Stimulated activated CD8-positive, alpha-beta memory T cell treated with anti-CD3 and anti-CD28 coated beads, Interleukin-12 subunit alpha, Interleukin-12 subunit beta, amount 100 ng/mL, for 24 hours (primary cell): ENCODE data around the gene FAM20C.
"Not testable (repeated sequence)": the region's sequence is repeated elsewhere in the genome, so short reads cannot be mapped to it uniquely, and the experiment has no call there.

Experiments
- DNase-seq: peaks from one replicate; pipeline ENCODE4 v3.0.0-alpha.2; 2020; ENCODE audit errors: extremely low read depth

The FAM20C gene

DNA sequence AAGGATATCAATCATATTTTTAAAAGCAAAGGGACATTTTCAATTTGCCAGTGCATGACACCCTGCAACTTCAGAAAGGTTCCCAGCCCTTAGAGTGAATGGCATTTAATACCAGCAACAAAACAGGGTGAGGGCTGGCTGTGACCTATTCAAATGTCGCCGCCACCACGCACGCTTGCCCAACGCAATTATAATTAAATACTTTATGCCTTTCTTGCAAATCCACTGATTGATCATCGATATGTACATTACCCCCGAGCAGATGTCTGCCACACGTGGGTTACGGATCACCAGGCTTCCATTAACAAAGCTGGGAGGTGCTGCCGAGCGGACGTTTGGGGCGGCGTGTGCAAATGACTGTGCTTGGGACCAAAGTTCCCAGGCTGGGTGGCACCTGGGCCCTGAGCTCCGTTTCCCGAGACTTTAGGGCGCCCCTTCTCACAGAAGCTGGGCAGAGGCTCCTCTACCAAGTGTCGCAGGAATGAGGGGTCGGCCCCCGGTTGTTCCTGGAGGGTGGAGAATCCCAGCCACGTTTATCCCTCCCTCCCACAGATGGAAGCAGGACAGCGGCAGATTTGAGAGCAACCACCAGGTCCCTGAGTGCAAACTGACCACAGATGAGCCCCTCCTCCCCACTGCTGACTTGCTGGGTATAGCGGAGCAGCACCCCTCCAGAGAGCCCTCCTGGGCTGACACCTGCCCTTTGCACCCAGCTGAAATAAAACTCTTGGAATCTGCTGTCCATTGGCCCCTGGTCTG, 101.5 kb downstream of the FAM20C start:
- DNase-seq, result no peak

DNA sequence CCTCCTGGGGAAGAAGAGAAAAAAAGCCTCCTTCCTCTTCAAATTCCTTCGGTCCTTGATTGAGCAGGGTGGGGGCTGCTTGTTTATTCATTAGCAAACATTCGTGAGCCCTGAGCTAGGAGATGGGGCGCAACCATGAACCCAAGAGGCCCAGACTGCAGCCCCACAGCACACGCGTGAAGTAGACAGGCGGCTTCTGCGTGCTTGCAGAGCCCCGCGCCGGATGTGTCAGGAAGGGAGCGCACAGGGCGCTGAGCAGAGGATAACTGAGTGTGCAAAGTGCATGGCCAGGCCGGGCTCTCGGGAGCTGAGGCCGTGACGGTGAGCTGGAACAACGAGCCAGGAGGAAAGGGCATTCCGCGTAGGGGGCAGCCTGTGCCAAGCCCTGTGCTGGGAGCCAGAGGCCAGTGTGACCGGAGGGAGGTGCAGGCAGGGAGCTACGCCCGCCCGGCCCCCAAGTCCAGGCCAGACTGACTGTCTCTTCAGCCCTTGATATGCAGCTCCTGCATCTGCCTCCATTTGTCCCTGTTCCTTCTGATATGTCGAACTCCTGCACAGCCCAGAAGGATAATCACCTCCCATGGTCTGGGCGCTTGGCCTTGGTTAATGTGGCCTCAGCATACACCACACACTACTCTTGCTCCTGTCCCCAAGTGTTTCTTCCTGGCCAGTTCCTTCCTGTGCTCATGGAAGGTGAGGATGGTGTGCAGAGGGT, 102.2 kb downstream of the FAM20C start:
- DNase-seq, result no peak

DNA sequence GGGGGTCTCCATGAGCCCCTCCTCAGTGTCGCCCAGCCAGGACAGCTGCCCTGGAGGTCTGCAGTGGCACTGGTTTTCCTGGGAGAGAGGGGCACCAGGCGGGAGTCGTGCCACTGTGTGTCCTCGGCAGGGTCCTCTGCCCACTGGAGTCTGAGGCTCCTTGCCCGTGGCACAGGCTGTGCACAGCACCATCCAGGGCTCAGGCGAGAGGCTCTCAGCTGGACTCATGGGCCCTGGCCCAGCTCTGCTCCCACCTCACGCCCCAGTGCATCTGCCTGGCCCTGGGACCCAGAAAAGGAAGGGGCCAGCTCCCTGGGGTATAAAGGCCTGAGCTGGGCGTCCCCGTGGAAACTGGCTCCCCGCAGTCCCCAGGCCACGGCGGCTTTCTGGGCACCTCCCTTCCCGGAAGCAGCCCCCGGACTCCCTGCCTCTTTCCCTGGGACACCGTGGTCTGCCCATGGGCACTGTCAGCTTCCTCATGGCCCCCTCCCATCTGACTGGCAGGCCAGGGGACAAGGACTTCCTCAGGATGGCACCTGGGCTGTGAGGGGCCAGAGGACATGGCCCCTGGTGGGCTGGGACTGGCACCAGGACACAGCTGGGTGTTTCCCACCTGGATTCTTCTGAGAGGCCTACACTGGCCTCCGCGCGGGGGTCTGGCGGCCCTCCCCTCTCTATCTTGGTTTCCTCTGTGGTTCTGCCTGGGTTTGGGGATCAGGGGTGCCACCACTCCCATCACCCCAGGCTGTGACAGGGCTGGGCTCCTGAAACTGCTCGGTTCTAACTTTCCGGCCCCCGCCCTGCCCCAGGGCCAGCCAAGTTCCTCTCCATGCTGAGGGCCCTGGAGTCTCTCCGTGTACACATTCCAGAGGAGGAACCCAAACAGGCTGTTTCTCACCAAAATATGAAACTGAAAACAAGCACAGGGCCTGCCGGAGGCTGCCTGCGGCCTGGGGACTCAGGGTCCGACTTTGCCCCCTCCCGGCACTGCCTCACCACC, 103.1 kb downstream of the FAM20C start:
- DNase-seq, result no peak

DNA sequence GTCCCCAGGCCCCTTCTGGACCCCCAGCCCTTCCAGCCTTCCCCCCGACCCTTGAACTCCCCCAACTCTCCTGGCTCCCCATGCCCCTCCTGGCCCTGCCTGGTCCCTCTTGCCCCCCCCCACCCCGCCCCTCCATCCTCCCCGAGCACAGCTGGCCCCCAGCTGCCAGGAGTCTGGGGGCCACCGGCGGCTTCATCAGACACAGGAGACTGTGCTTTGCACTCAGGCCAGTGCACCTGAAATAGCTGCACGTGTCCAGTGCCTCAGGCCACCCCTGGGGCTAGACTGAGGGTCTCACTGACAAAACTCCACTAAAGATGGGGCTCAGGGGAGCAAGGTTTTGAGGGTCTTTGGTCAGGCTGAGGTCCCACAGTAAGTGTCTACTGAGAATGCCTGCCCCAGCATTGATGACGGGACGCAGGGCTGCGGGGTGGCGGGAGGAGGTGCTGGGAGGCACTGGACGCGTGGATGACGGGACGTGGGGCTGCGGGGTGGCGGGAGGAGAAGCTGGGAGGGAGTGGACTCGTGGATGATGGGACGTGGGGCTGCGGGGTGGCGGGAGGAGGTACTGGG, 104.1 kb downstream of the FAM20C start:
- DNase-seq, result no peak

DNA sequence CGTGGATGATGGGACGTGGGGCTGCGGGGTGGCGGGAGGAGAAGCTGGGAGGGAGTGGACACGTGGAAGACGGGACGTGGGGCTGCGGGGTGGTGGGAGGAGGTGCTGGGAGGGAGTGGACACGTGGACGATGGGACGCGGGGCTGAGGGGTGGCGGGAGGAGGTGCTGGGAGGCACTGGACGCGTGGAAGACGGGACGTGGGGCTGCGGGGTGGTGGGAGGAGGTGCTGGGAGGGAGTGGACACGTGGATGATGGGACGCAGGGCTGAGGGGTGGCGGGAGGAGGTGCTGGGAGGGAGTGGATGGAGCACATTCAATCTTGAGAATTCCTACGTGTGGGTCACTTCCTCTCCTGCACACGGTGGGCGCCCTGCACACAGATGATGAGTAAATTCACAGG, 104.8 kb downstream of the FAM20C start:
- DNase-seq, result not testable (repeated sequence)

DNA sequence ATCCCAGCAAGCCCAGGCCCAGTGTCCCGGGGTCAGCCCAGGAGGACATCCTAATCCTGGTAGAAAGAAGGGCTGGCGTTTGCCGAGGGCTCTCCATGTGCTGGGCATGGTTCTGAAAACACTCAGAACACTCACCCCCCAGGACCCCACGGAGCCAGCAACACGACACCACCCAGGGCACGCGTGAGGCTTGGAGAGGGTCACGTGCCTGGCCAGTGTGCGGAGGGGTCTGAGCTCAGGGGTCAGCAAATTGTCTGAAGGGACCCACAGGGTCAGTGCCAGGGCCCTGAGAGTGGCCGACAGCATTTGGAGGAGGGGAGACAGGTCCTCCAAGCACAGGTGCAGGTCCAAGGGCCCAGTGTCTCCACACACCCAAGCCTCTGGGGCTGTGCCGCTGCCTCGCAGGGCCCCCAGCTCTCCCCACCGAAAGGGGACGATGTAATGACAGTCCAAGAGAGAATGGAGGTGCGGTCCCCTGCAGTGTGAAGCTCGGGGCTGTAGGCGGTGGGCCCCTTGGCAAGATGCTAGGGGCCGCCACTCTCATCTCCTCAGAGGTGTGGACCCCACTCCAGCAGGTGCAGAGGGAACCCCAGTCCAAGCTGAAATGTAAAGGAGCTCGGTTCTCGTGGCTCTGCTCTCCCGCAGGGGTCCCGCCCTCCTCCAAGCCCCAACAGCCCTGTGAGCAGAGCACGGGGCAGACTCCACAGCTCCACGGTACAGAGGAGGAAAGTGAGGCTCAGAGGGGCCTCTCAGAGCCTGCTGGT, 105.4 kb downstream of the FAM20C start:
- no peak for DNase-seq

DNA sequence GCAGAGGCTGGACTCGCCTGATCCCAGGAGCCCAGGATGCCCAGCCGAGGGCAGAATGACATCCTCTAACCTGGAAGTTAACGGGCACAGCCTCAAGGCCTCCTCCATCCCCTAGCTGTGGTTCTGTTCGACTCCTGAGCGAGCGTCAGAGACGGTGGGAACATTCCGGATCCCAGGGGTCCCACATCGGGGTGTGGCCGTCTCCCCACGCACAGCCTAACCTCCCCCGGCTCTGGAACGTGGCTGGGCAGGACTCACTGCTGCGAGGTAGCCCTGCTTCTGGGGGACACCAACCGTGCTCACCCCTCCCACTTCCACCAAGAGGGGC, 106.0 kb downstream of the FAM20C start:
- no peak for DNase-seq

DNA sequence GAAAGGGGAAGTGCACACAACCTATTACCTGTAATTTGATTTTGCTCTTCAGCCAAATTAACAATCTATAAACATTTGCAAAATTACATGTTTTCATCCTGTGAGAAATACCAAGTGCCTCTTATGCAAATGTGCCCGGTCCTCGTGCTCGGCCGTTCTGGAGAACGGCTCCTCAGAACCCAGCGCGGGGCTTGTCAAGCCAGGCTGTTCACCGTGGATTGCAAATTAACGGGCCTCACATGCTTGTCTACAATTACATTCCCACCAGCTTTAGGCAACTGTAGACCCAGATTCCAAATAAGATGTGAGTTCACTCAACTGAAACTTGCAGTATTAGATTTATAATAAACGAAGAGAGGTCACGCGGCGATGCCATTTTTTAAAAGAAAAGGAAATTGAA, 106.4 kb downstream of the FAM20C start:
- no peak for DNase-seq

DNA sequence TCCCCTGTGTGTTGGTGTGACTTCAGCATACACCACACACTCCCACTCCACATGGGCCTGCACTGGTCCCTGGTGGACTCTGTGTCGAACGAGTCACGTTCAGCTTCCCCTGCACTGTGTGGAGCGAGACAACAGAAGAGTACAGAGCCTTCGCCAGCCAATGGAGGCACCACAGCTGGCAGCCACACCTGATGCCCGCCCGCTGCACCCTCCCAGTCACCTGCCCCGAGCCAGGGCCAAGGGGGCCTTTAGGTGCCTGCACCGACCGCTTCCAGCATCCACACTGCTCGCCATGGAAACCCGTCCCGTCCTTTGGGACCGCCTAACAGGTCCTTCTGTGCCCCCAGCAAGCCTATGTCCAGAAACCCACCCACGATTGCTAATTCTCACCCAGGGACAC, 106.8 kb downstream of the FAM20C start:
- no peak for DNase-seq

DNA sequence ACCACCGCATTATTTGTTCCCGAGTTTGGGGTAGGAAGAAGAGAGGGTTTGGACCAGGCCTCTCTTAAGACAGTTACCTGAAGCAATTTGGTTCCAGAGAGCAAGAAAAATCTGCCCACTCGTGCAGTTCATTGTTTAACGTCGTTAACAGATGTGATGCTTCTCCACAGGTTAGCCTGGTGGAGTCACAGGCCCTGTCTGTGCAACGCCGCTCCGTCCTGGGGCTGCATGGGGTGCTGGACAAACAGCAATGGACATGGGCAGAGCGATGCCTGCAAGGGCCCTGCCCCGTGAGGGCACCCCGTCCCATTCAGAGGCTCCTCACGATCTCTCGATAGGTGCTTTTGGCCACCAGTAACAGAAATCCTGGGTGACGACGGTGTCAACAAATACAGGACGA, 107.3 kb downstream of the FAM20C start:
- DNase-seq, result no peak

DNA sequence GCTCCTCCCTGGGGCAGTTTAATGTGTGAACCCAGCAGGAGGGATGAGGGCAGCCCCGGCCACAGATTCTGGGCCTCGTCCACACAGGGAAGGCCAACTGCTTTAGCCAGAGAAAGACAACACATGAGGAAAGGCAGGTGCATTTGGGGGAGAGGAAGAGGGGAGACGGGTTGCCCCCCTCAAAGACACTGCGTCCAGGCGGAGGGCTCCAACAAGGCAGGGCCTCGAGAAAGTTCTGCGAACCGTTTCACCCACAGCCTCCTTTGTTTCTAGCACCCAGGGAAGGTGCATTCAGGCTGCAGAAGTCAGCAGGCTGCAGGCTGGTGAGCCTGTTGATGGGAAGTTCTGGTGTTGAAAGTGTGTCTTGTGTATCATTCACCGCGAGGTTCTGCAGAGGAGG, 107.7 kb downstream of the FAM20C start:
- DNase-seq, result no peak

DNA sequence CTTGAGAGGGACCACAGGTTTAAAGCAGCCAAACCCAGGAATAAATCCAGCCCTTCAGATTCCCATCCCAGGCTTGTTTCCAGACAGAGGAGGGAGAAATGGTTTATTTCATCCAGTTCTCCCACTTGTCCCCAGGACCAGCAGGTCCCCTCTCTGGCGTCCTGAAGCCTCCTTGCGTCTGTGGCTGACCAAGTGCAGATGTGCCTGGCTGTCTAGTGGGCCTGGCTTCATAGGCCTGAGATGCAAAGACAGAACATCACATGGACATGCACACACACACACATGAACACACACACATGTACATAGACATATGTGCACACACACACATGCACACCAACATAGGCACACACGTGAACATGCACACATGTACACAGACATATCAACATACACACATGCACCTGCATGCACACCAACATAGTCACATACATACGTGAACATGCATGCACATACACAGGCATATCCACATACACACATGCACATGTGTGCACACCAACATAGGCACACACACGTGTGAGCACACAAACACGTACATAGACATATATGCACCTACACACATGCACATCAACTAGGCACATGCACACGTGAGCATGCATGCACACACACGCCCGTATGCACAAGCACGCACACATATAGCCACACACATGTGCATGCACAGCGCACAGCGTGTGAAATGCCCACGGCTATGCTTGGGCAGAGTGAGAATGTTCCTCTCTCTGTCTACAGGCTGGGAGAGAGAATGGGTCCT, 108.3 kb downstream of the FAM20C start:
- no peak for DNase-seq

DNA sequence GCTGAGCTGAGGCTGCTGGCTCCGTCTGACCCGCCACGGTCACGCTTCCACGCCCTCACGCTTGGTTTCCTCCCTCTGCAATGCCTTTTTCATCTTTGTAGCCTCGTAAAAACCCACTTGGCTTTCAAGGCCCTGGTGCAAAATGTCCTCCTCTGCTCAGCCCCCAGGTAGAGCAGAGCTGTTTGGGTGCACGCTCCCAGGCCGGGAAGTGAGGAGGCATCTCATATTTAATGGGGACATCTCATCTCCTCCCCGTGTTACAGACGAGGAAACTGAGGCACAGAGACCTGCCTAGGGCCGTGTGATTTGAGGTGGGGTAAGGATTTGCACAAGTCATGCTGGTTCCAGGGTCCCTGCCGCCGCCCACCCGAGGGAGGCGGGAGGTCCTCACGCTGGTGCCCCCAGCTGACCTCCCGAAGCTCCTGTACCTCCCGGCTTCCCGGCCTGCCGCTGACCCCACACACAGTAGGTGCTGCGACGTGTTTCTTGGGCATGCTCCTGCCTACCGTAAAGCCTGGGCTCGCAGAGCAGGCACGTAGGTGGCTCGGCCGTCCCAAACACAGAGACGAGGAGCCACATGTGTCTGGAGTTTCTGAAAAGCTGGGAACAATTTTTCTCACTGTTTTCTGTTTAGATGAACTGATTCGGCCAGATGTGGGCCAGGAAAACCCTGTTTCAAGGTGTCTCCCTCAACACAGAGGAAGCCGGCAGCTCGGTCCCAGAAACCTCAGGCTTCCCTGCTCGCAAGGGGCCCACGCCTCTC, 109.1 kb downstream of the FAM20C start:
- DNase-seq, result no peak

DNA sequence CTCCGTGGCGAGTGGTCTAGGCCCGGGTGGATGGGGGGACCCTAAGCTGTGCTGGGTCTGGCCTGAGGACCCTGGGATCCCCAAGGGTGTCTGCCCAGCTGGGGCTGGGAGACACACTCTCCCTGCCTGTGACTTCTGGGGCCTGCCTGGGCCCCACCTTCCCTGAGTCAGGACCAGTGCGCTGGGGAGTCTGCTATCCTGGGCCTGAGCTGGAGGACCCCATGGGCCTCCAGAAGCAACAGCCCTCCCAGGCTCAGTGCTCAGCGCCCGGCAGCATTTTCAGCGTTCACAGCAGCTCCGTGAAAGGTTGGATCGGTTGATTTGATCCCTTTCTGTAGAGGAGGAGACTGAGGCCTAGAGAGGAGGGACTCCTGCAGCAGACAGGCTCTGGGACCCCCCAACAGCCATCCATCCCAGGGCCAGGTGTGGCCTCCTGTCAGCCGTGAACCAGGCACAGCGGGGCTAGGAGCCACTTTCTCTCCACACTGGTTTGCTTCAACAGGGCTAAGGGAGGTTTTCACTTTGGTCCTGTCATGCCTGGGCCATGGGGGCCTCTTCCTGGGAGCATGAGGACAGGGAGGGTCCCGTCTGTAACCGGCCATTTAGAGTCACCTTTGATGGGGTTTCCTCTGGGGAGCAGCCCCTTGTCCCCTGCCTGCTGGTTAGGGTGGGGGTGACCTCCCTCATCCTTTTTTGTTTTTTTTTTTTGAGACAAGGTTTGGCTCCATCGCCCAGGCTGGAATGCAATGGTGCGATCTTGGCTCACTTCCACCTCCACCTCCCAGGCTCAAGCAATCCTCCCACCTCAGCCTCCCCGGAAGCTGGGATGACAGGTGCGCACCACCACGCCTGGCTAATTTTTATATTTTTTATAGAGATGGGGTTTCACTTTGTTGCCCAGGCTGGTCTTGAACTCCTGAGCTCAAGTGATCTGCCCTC, 110.0 kb downstream of the FAM20C start:
- DNase-seq, result no peak

DNA sequence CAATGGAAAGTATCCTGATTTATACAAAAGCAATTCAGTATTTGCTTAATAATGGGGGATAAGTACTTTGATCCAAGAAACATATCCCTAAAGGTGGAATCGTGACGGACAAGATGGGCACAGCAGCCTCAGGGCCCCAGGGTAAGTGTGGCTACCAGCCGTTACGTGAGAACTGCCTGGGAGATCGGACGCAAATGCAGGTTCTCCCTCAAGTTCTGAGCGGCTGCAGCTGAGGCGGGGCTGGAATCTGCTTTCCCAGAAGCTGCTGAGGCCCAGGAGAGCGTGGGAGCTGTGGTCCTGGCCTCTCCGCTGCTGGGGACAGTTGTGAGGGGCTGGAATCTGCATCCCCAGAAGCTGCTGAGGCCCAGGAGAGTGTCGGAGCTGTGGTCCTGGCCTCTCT, 111.1 kb downstream of the FAM20C start:
- no peak for DNase-seq

DNA sequence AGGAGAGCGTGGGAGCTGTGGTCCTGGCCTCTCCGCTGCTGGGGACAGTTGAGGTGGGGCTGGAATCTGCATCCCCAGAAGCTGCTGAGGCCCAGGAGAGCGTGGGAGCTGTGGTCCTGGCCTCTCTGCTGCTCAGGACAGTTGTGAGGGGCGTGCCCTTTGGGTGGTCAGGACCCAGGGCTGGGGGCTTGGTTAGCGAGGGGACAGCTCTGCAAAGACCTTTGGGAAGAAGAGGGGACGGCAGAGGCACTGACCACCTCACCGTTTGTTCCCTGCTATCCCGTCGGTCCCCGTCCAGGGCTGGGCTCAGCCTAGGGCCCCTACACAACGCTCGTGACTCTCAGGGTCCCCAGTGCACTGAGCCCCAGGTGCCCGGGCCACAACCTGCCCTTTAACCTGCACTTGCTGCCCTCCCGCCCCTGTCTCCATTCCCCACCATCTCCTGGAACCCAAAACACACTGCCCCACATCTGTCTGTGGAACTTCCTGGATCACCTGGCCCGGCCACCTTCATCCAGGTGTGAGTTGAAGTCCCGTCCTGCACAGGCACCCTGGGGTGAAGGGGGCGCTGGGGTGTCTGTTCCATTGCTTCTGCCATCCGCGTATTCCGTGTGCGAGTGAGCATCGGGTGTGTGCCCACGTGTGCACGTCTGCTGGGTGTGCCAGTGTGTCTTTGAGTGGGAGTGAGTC, 111.7 kb downstream of the FAM20C start:
- no peak for DNase-seq

DNA sequence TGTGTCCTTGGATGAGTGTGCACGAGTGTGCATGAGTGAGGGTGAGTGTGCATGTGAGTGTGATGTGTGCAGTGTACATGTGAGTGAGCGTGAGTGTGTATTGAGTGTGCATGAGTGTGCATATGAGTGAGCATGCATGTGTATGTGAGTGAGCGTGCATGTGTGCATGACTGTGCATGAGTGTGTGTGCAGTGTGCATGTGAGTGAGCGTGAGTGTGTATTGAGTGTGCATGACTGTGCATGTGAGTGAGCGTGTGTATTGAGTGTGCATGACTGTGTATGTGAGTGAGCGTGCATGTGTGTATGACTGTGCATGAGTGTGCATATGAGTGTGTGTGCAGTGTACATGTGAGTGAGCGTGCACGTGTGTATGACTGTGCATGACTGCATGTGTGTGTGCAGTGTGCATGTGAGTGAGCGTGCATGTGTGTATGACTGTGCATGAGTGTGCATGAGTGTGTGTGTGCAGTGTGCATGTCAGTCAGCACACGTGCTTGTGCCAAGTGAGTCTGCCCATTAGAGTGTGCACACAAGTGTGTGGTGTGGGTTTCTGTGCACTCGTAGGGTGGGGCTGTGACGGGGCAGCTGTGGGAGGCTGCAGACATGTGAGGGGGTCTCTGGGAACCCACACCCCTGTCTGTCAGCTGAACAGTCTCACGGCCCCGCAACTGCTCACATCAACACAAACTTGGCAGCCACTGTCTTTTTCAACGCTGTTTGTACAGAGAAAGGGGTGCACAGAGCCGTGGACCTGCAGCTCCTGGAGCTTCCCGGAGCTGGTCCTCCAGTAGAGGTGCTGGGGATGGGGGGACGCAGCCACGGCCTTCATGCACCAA, 112.4 kb downstream of the FAM20C start:
- DNase-seq, result no peak
